Pancreas (tissue), 10 donors: Measurements from ENCODE around the gene BFSP1. TPM values are rescaled to one million over a fixed set of nuclear protein-coding genes. Genes with fewer than 3 reads are reported as not detected.

Source experiments
- ATAC-seq, 4 donors: fragments of 200-7000 bp; cut with Tn5 transposase; one replicate each; pipeline versions ENCODE4 v1.8.0 to v1.9.1; 2020; ENCODE audit warnings: mild to moderate bottlenecking in 4 of 4, moderate library complexity in 4 of 4
- DNase-seq, 6 donors: peaks; one replicate each; pipeline ENCODE4 v3.0.0-alpha.2; 2020
- FAIRE-seq: peaks from 2 replicates; lab custom pipeline; 2012; peaks lifted over from hg19 to GRCh38; lab: Jason Lieb, UNC
- H3K27ac ChIP-seq, 4 donors: fragments of 200-600 bp; sonication (generic); 1 replicate in 3 of 4; 2 replicates in 1 of 4; pipeline versions ENCODE4 v1.5.0 to v1.8.0; 2020
- H3K27me3 ChIP-seq, 4 donors: fragments of 200-600 bp; one replicate each; pipeline ENCODE4 v1.8.0; 2021
- H3K36me3 ChIP-seq, 3 donors: fragments of 200-600 bp; sonication (generic) in 1 of 3; one replicate each; pipeline versions ENCODE4 v1.5.0 to v1.8.0; 2020 to 2021
- H3K4me1 ChIP-seq, 3 donors: fragments of 200-600 bp; one replicate each; pipeline ENCODE4 v1.8.0; 2021
- H3K4me3 ChIP-seq, 4 donors: fragments of 200-600 bp; sonication (generic) in 2 of 4; one replicate each; pipeline versions ENCODE4 v1.5.0 to v1.8.0; 2020 to 2021
- H3K9me3 ChIP-seq, 4 donors: fragments of 200-600 bp; one replicate each; pipeline ENCODE4 v1.8.0; 2021
- CTCF ChIP-seq, 4 donors: fragments of 200-600 bp; sonication (generic) in 3 of 4; IDR thresholded peaks; one replicate each; pipeline versions ENCODE4 v1.5.0 to v1.8.0; 2021; ENCODE audit warnings: antibody characterized with exemption in 4 of 4
- WGBS, 2 donors: extraction: QIAGEN DNeasy Blood & Tissue Kit; methylation state at CpG; one replicate each; pipeline ENCODE4 v1.1.7; 2013; 5-methylcytosine and 5-hydroxymethylcytosine counted together
- intact Hi-C, 3 donors: fragments of 100-400 bp; cut with DNase I; formaldehyde crosslinking; loops; one replicate each; pipeline versions ENCODE4 v1.11.1 to v1.14.2; 2022
- polyA plus RNA-seq, 2 donors: library from polyadenylated mRNA; stranded (reverse); fragments of 200-250 nt; gene quantifications; one replicate each; pipeline ENCODE4 v1.2.3, GENCODE V29; 2013
- total RNA-seq, 6 donors: library from RNA; stranded (reverse); fragmentation: NEBNext Ultra II Directional in 4 of 6; extraction: Animal tissue kit (Norgen Biotek cat#: 25700) in 4 of 6; gene quantifications; one replicate each; pipeline versions ENCODE4 v1.2.1 to v1.2.4, GENCODE V29; 2021 to 2023
- donor health status: healthy with polysubstance abuse.
- donor health status: DM: no; HTN: no; CAD: no; lungs with moderate emphysema.
- donor health status: DM: no; HTN: no; CAD: no.
- donor health status: control.
- donor health status: control.
- donor health status: Bipolar disorder and iron deficiency.
- donor health status: DM: yes; HTN: yes; CAD: no.
- donor health status: DM: no; HTN: no; CAD: no.
- donor health status: DM: no; HTN: no; CAD: no.
- donor health status: DM: yes; HTN: yes; CAD: no.

Gene BFSP1
- total and polyA plus RNA-seq, 8 donors = 0.81 to 2.0 (median 1.4) TPM

- Histone ChIP-seq H3K4me1 (no peaks in the 10 kb centered on the region), H3K4me3 (no peak overlapping the region), H3K9me3 (no peaks in the 10 kb centered on the region), H3K36me3 (no peaks in the 10 kb centered on the region), H3K27me3 (no peaks in the 10 kb centered on the region), H3K27ac (no peak overlapping the region)
- intact Hi-C loops = loop anchor here in 2 of 3 donors (5.0 to 10.0 kb wide), 3 partner anchors 490 to 778 kb away; partner anchors contain the start of gene ZNF133 (in 1 of the 2)
- TF ChIP-seq CTCF (IDR thresholded peaks at IDR 0.05) = no peak
- ATAC-seq (no peak), DNase-seq (no peak), FAIRE-seq (no peak)
- WGBS, 2 donors = 85 to 92% methylated on average over 2 of the region's 2 CpGs
These were observed 24.1 kb downstream of the BFSP1 start for GRCh38 chr20:17507032-17507431.

- intact Hi-C loops = loop anchor here in 2 of 3 donors (5.0 to 10.0 kb wide), 3 partner anchors 491 to 779 kb away; partner anchors contain the start of gene ZNF133 (in 1 of the 2)
- Histone ChIP-seq H3K4me1 (no peaks in the 10 kb centered on the region), H3K9me3 (no peaks in the 10 kb centered on the region), H3K4me3 (peak overlapping the region in 2 of 4 donors; percentile 39 to 48), H3K36me3 (no peaks in the 10 kb centered on the region), H3K27ac (no peak overlapping the region), H3K27me3 (no peaks in the 10 kb centered on the region)
- 86 to 89% methylated on average over 19 of the region's 19 CpGs for WGBS, 2 donors
- ATAC-seq (peak in 2 of 4 donors; percentile 16 to 28), FAIRE-seq (no peak), DNase-seq (peak in 1 of 6 donors; percentile 62)
- TF ChIP-seq CTCF (IDR thresholded peaks at IDR 0.05) = no peak
These were observed 25.3 kb downstream of the BFSP1 start for GRCh38 chr20:17505636-17506517.

GRCh38 chr20:17504898-17505635 is 26.1 kb downstream of the BFSP1 start:
- no peak overlapping the region for H3K27ac ChIP-seq
- peak in 5 of 6 donors; percentile 41 to 80 (median 48) for DNase-seq
- 3 to 10% methylated on average over 30 of the region's 30 CpGs for WGBS, 2 donors
- no peaks in the 10 kb centered on the region for H3K9me3 ChIP-seq
- peak overlapping the region; percentile 13 to 48 (median 31) for H3K4me3 ChIP-seq
- no peaks in the 10 kb centered on the region for H3K4me1 ChIP-seq
- peak; percentile 79 for FAIRE-seq
- peak; percentile 26 to 66 (median 51) for TF ChIP-seq CTCF (IDR thresholded peaks at IDR 0.05)
- intact Hi-C loops = loop anchor here in 2 of 3 donors (5.0 to 10.0 kb wide), 3 partner anchors 492 to 780 kb away; partner anchors contain the start of gene ZNF133 (in 1 of the 2)
- H3K27me3 ChIP-seq = no peaks in the 10 kb centered on the region
- no peaks in the 10 kb centered on the region for H3K36me3 ChIP-seq
- ATAC-seq = peak; percentile 79 to 92 (median 90)

GRCh38 chr20:17504066-17504897 is 26.9 kb downstream of the BFSP1 start:
- intact Hi-C loops = loop anchor here in 2 of 3 donors (10.0 kb wide), 2 partner anchors 771 to 781 kb away; partner anchors contain the start of gene ZNF133 (in 1 of the 2)
- peak; percentile 33 to 65 (median 52) for ATAC-seq
- no peak for TF ChIP-seq CTCF (IDR thresholded peaks at IDR 0.05)
- Histone ChIP-seq H3K4me3 (peak overlapping the region in 1 of 4 donors; percentile 39), H3K27ac (no peak overlapping the region), H3K4me1 (no peaks in the 10 kb centered on the region), H3K9me3 (no peaks in the 10 kb centered on the region), H3K27me3 (no peaks in the 10 kb centered on the region), H3K36me3 (no peaks in the 10 kb centered on the region)
- DNase-seq = peak in 2 of 6 donors; percentile 34 to 57
- no peak for FAIRE-seq
- 36 to 38% methylated on average over 23 of the region's 23 CpGs for WGBS, 2 donors
